Keratinocyte (primary cell): ENCODE results near the gene CRYGB. TPM values are rescaled to one million over a fixed set of nuclear protein-coding genes. Genes with fewer than 3 reads are reported as not detected.

Experiments
- DNase-seq: peaks from one replicate; pipeline ENCODE4 v3.0.0-alpha.2; 2011; ENCODE audit warnings: low read depth, missing footprints, low spot score
- FAIRE-seq: peaks from 2 replicates; lab custom pipeline; 2011; peaks lifted over from hg19 to GRCh38; lab: Jason Lieb, UNC
- H2AFZ ChIP-seq: 2 replicates; pipeline ENCODE4 v1.6.0; 2012; ENCODE audit warnings: low read length, control low read depth, inconsistent platforms; ENCODE audit not compliant: control insufficient read depth
- H3K27ac ChIP-seq: 2 replicates; pipeline ENCODE4 v1.5.1; 2011; ENCODE audit warnings: low read length; ENCODE audit not compliant: control insufficient read depth, insufficient read depth
- H3K27me3 ChIP-seq: 3 replicates; pipeline ENCODE4 v1.6.0; 2011; ENCODE audit warnings: low read length; ENCODE audit not compliant: control insufficient read depth, insufficient read depth; ENCODE audit errors: extremely low read depth
- H3K36me3 ChIP-seq, 2 experiments: 2 replicates in 1 of 2; 3 replicates in 1 of 2; pipeline ENCODE4 v1.5.1; 2011; ENCODE audit warnings: low read length in 2 of 2, mild to moderate bottlenecking in 1 of 2; ENCODE audit not compliant: control insufficient read depth in 2 of 2, insufficient read depth in 2 of 2; ENCODE audit errors: extremely low read depth in 1 of 2
- H3K4me1 ChIP-seq: 3 replicates; pipeline ENCODE4 v1.5.1; 2011; ENCODE audit warnings: low read length; ENCODE audit not compliant: control insufficient read depth, insufficient read depth; ENCODE audit errors: extremely low read depth
- H3K4me2 ChIP-seq: 3 replicates; pipeline ENCODE4 v1.6.0; 2011; ENCODE audit warnings: low read depth, low read length; ENCODE audit not compliant: control insufficient read depth, insufficient read depth; ENCODE audit errors: extremely low read depth
- H3K4me3 ChIP-seq, 3 experiments: fragments of 200-600 bp in 1 of 3; sonication (generic) in 1 of 3; 2 replicates in 2 of 3; 3 replicates in 1 of 3; pipeline ENCODE4 v1.5.1; 2011 to 2016; ENCODE audit warnings: low read length in 3 of 3, mild to moderate bottlenecking in 3 of 3, control low read depth in 2 of 3, inconsistent platforms in 1 of 3, low read depth in 1 of 3, mixed read lengths in 1 of 3, mixed run types in 1 of 3, moderate library complexity in 1 of 3; ENCODE audit not compliant: control insufficient read depth in 2 of 3, insufficient read depth in 2 of 3; ENCODE audit errors: extremely low read depth in 1 of 3
- H3K79me2 ChIP-seq: 2 replicates; pipeline ENCODE4 v1.6.0; 2012; ENCODE audit warnings: low read length; ENCODE audit not compliant: control insufficient read depth, insufficient read depth
- H3K9ac ChIP-seq: 3 replicates; pipeline ENCODE4 v1.6.0; 2011; ENCODE audit warnings: low read length; ENCODE audit not compliant: control insufficient read depth, insufficient read depth; ENCODE audit errors: extremely low read depth
- H3K9me1 ChIP-seq: 3 replicates; pipeline ENCODE4 v1.6.0; 2011; ENCODE audit warnings: low read length; ENCODE audit not compliant: control insufficient read depth, insufficient read depth; ENCODE audit errors: extremely low read depth
- H3K9me3 ChIP-seq: 2 replicates; pipeline ENCODE4 v1.5.1; 2012; ENCODE audit warnings: low read depth, low read length; ENCODE audit not compliant: control insufficient read depth
- H4K20me1 ChIP-seq: 3 replicates; pipeline ENCODE4 v1.6.0; 2011; ENCODE audit warnings: low read length; ENCODE audit not compliant: control insufficient read depth, insufficient read depth; ENCODE audit errors: extremely low read depth
- EZH2 ChIP-seq: IDR thresholded peaks from one replicate; pipeline ENCODE4 v1.6.1; 2012; ENCODE audit warnings: inconsistent platforms, mild to moderate bottlenecking, low read length, moderate library complexity
- dilution Hi-C: fragments of 300-500 bp; cut with MboI; formaldehyde crosslinking; loops from one replicate; pipeline ENCODE4 v1.7.0; 2020; ENCODE audit warnings: low sequenced_read_pairs; ENCODE audit not compliant: extremely low pct_ligation_motif_present
- polyA plus RNA-seq, 5 experiments: library from polyadenylated mRNA; depleted of rRNA in 3 of 5; stranded (reverse) in 3 of 5; stranded (forward) in 1 of 5; unstranded in 1 of 5; fragments of >200 nt; gene quantifications; 1 replicate in 1 of 5; 2 replicates in 3 of 5; 3 replicates in 1 of 5; pipeline versions ENCODE4 v1.2.1 to v1.2.3, GENCODE V29; 2011 to 2012; ENCODE audit warnings: missing spikeins in 2 of 5, low read depth in 1 of 5, low replicate concordance in 1 of 5
- TF ChIP-seq, protein P1 (sequence below), 3 experiments: IDR thresholded peaks in 1 of 3; conservative IDR thresholded peaks in 1 of 3; optimal IDR thresholded peaks in 1 of 3; 2 replicates in 2 of 3; 3 replicates in 1 of 3; pipeline versions ENCODE3 to v1.5.1; 2011; ENCODE audit warnings: low read length in 3 of 3, mild to moderate bottlenecking in 3 of 3, moderate library complexity in 2 of 3, control low read depth in 1 of 3, inconsistent platforms in 1 of 3; ENCODE audit not compliant: insufficient read depth in 2 of 3; ENCODE audit errors: extremely low read depth in 1 of 3

CRYGB gene
- polyA plus RNA-seq, 1 donor (not counting 4 experiments of a cell fraction or from before 2014, with no cell fraction given): not detected

DNA sequence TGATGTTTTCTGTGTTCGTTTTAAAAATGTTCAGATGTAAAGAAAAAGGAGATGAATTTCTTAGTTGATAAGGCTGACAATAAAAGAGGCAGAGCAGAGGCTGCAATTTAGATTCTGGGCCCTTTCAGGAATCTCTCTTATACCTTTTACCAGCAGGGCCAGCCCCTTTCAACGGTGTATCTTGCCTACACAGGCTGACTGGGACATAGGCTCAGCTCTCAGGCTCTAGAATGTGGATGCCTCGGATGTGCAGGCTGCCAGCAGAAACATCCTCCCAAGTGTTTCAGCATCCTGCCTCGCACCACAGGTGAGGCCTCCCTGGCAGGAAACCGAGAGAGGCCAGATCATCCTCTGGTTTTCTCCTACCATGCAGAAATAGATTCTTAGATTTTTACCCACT, 40.5 kb upstream of the CRYGB start:
- dilution Hi-C loops: no loop called here
- Histone ChIP-seq H3K79me2 (no peaks in the 10 kb centered on the region), H3K4me2 (no peak overlapping the region), H4K20me1 (no peaks in the 10 kb centered on the region), H3K36me3 (no peaks in the 10 kb centered on the region), H3K27me3 (peaks cover 8% of the 10 kb centered on the region), H3K9me1 (no peaks in the 10 kb centered on the region), H3K27ac (no peak overlapping the region), H3K4me3 (no peak overlapping the region), H3K4me1 (no peaks in the 10 kb centered on the region), H3K9me3 (no peaks in the 10 kb centered on the region), H2AFZ (no peak overlapping the region), H3K9ac (no peak overlapping the region)
- FAIRE-seq (no peak), DNase-seq (no peak)
- no peak for TF ChIP-seq EZH2
- TF ChIP-seq, protein P1, sequence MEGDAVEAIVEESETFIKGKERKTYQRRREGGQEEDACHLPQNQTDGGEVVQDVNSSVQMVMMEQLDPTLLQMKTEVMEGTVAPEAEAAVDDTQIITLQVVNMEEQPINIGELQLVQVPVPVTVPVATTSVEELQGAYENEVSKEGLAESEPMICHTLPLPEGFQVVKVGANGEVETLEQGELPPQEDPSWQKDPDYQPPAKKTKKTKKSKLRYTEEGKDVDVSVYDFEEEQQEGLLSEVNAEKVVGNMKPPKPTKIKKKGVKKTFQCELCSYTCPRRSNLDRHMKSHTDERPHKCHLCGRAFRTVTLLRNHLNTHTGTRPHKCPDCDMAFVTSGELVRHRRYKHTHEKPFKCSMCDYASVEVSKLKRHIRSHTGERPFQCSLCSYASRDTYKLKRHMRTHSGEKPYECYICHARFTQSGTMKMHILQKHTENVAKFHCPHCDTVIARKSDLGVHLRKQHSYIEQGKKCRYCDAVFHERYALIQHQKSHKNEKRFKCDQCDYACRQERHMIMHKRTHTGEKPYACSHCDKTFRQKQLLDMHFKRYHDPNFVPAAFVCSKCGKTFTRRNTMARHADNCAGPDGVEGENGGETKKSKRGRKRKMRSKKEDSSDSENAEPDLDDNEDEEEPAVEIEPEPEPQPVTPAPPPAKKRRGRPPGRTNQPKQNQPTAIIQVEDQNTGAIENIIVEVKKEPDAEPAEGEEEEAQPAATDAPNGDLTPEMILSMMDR (optimal IDR thresholded peaks at IDR 0.05 in 1 of 3, IDR thresholded peaks at IDR 0.05 in 1 of 3, conservative IDR thresholded peaks at IDR 0.05 in 1 of 3; ENCODE audit: extremely low read depth in 1 of 3, insufficient read depth in 2 of 3, low read length in 3 of 3): no peak

DNA sequence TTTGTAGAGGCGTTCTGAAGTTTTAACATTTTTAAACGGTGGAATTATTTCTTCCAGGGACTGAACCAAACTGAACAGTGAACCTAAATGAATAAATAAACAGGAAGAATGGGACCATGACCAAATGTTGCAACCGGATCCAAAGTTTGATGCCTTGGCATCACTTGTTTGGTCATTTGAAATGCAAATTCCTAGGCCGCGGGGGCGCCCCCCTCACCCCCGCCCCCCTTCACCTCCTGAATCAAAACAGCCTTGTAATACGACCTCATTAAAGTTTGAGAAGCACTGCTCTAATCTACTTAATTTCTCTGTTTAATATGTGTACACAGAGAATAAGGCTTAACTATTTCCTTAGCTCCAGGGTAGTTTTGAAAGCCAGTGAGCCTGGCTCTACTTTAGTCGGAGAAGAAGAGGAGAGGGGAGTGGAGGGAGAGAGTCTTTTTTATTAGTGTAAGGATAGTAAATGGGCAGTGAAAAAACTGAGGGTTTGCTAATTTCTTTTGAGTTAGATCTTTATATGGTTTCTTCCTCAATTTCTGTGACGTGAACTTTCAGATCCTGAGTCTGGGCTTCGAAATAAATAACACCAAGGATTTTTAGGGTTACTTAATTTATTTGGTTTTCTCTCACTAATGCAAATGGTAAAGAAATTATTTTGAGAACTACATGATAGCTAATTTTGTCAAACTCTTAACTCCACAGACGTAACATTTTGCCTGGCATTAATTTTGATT, 38.2 kb upstream of the CRYGB start:
- Histone ChIP-seq H2AFZ (no peak overlapping the region), H3K36me3 (no peaks in the 10 kb centered on the region), H3K27ac (no peak overlapping the region), H3K4me3 (no peak overlapping the region), H3K9me1 (no peaks in the 10 kb centered on the region), H3K9ac (no peak overlapping the region), H3K79me2 (no peaks in the 10 kb centered on the region), H3K27me3 (peaks cover 8% of the 10 kb centered on the region), H4K20me1 (no peaks in the 10 kb centered on the region), H3K9me3 (no peaks in the 10 kb centered on the region), H3K4me2 (peak overlapping the region; percentile 12), H3K4me1 (no peaks in the 10 kb centered on the region)
- TF ChIP-seq EZH2: no peak
- TF ChIP-seq, protein P1 (optimal IDR thresholded peaks at IDR 0.05 in 1 of 3, IDR thresholded peaks at IDR 0.05 in 1 of 3, conservative IDR thresholded peaks at IDR 0.05 in 1 of 3; ENCODE audit: extremely low read depth in 1 of 3, insufficient read depth in 2 of 3, low read length in 3 of 3): no peak
- no peak for FAIRE-seq
- DNase-seq: no peak
- dilution Hi-C loops: no loop called here
